Measurements from ENCODE around the gene KCNK5.

The KCNK5 gene

DNA sequence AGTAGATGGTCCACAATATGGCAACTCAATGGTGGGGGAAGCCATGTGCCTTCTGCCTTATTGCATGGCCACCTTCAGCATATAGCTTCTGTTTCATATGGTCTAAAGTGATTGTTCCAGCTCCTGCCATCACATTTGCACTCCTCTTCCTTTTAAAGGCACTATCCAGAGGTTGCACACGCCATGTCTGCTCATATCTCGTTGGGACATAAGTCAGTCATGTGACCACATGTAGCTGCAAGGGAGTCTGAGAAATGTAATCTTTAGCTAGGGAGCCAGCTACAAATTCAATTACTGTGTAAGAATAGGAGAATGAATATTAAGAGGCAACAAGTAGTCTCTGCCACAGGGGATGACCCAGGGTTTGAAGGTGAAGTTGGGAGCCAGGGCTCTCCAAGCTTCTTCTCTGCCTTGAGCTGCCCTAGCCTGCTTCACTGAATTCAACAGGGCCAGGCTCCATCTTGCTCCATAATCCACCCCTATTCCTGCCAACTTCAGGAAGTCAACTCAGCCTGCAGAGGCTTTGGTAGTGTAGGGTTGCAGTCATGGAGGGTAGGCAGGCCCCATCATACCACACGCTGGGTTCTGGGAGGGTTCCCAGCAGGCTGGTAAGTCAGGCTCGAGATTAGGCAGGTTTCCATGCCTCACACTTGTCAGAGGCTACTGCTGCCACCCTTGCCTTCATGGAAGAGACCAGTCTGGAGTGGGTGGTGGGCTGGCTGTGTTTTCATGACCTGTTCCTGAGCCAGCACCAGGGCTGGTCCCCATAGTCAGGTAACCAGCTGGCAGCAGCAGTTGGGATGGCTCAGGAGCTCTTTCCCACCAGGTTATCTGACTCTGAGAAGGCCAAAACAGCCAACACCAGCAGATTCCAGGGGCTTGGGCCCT lies 57.5 kb downstream of the KCNK5 start:
- no peak for DNase-seq (ENCODE audit: low read depth in 3 of 3)

DNA sequence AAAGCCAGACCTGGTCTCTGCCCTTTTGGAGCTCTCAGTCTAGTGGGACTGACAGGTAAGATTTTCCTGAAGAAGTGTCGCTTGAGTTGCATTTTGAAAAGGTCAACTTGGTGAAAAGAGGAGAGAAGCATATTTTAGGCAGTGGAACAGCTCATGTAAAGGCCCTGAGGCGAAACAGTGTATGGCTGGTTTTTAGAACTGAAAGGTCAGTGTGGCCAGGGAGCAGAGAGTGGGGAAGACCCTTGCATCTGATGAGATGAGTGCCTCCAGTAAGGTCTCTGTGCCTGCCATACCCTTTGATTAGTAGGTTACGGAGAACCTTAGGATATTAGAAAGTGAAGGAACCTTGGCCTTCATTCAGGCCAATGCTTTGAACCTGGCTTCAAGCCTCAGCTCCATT lies 58.4 kb downstream of the KCNK5 start:
- DNase-seq (ENCODE audit: low read depth in 3 of 3), result no peak

DNA sequence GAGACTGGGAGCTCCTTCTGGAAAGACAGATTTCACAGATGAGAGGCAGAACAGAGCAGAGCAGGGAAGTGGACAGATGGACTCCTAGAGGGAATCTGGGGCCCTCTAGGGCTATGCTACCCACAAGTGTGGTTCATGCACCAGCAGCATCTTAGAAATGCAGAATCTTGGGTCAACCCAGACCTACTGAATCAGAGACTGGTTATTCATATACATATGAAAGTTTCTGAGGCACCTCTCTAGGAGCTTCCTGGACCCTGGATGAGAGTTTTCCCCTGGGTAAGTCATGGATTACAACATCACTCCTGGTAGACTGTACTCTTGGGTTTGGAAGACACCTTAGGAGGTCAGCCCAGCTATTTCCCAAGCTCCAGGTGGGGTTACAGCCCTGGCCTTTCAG lies 58.9 kb downstream of the KCNK5 start:
- DNase-seq (ENCODE audit: low read depth in 3 of 3), result no peak

DNA sequence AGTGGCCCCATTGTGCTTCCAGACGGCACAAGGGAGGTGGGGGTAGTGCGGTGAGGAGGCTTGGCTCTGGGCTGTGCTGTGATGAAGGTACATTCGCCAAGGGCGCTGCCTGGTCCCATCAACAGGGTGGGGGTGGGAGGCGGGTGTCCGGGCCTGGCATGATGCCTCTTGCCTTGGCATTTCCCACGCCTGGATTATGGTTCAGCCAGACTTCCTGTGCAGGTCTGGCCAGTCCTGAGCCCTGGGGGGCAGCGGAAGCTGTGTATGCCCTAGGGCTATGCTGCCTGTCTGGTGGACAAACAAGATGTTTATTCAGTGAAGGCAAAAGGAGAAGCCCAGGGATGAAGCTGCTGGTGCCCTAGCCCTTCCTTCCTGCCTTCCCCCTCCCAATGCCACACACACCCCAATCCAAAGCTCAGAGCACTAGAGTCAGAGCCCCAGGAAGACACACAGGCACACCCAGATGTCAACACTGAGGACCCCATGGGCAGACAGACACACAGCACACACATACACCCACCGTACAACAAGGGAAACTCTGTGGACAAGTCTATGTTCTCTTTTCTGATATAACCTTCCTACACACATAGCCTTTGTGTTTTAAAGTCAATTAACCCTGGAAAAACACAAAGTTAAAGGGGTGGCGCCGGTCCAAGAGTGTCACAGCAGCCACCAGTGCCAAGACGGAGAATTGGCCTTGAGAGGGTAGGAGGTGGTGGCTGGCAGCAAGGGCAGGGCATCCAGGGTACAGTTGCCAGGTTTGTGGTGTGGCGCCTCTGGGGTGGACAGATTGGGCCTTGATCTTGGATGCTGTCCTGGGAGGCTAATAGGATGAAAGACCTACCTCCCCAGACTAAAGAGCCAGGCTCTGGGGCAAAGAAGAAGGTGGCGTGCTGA lies 59.6 kb downstream of the KCNK5 start:
- DNase-seq (ENCODE audit: low read depth in 3 of 3), result no peak

DNA sequence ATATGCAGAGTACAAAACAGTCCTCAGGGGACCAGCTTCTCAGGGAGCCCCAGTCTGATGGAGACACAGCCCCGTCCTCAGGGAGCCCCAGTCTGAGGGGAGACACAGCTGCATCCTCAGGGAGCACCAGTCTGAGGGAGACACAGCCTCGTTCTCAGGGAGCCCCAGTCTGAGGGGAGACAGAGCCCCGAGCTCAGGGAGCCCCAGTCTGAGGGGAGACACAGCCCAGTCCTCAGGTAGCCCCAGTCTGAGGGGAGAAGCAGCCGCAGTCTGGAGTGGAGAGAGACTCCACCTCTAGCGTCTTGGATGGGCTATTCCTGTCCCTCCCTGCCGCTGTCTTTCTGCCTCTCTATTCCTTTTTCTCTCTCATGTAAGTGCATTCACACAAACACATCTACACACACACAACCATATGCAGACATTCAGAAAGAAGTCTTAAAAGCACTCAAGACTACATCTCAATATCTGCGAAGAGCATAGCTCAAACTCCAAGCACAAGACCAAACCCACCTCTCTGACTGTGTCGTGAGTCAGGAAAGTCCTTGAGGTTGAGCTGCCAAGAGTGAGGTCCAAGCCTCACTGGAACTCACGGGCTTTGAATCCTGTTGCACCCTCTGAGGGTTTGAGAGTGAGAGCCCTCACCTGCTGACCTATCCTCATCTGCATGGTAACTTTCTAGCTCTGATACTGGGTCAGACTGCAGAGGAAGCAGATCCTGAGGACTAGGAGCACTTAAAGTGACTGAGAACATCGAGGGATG lies 61.2 kb downstream of the KCNK5 start:
- no peak for DNase-seq (ENCODE audit: low read depth in 3 of 3)

DNA sequence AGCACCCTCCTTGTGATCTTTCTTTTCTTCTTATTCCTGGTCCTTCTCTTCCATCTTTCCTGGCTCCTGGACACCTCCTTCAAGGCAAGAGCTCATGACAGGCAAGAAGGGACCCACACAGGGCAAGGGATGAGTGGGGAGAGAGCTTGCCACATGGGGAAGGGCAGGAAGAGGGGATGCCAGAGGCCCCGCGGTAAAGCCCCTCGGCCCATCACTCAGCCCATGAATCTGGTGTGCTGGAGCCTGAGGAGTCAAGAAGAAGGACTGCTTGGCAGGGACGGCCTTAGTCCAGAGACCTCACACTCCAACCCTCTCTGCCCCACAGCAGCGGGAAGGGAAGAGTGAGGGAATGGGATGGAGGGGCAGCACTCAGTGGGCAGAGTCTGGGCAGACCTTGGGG lies 62.0 kb downstream of the KCNK5 start:
- DNase-seq (ENCODE audit: low read depth in 3 of 3), result no peak

DNA sequence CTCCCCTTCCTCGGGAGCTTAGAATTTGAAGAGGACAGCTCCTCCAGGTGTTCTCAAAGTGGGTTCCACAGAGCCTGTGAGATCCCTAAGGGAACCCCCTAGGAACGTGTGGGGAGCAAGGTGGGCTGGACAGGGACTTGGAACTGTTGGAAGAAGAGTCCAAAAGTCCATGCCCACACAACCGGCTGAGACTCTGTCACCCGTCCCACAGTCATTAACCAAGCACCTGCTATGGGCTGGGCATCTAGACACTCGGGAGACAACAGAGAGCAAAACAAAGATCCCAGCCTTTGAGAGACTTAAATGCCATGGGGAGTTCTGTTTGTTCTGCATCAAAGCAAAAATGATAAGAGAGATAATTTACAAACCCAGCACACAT lies 62.4 kb downstream of the KCNK5 start:
- no peak for DNase-seq (ENCODE audit: low read depth in 3 of 3)

DNA sequence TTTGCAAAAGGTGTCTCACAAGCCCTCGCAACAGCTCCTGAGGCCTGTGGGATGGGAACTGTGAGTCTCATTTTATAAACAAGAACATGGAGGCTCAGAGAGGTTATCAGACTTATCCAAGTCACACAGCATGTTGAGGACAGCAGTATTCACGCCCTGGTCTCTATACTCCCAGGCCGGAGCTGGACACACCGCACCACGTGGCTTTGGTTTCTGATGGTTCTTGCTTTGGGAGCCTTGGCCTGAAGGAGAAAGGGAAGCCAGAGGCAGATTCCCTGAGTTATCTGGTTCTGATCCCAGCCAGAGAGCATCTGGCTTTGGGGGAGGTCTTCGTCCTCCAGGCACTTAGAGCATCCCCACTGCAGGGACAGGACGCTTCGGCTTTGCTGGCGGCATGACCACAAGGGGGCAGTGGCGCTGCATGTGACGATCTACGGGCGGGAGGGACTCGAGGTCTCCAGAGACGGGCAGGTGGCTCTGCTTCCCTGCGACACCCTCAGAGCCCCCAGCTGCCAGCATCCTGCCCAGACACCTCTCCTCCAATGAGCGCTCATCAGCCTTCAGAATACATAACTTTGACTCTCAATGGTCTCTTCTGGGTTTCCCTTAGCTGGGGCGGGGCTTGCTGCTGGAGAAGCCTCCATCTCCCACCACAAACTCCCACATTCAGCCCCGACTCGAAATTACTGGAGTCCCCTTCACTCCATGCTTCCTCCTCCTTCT lies 62.9 kb downstream of the KCNK5 start:
- peak; percentile 74 to 82 (median 79) for DNase-seq (ENCODE audit: low read depth in 3 of 3)

DNA sequence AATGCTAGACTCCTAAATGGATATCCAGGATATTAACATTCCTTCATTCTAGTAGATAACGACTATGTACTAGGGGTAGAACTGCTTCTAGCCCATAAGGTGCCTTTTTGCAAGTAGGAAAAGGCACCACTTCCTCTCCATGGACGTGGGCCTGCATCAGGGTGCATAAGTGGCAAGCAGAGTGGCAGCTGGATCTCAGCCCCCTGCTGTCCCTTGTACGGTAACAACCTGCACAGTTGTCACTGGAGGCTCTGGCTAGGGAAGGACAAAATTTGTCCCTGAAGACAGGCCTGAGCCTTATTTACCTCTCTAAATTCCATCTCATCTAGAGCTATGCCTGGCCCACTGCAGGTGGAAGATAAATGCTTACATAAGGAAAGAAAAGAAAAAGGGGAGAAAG lies 71.8 kb downstream of the KCNK5 start:
- no peak for DNase-seq (ENCODE audit: low read depth in 3 of 3)

DNA sequence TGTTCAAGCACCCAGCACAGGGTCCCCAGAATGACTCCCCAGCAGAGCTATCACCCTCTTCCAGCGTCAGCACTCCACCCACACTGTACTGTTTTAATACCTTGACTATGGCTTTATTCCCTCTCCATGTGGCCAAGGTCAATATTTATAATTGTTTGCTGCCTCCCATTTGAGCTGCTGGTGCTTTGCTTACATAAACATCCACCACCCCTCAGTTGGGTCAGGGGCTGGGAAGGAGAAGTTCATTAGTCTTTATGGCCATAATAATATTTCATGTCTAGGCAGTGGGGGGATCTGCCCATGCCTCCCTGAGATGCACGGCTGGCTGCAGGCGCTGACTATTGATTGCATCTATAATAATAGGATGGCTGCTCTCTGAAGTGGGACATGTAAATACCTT lies 72.5 kb downstream of the KCNK5 start:
- DNase-seq (ENCODE audit: low read depth in 3 of 3), result no peak

DNA sequence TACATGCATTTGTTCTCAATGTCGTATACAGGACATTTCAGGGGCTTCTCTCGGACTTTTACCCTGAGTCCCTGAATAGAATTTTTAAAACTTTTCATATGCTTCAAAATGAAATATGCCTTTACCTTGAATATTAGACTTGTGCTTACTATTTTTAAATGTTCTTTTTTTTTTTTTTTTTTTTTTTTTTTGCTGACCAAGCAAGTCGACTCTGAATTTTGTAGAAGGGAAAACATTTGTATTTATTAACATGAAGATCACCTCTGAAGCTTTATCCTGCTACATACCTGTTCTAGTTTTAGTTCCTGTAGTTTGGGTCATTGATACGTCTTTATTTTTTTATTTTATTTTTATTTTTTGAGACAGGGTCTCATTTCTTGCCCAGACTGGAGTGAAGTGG lies 74.6 kb downstream of the KCNK5 start:
- DNase-seq (ENCODE audit: low read depth in 3 of 3), result no peak

DNA sequence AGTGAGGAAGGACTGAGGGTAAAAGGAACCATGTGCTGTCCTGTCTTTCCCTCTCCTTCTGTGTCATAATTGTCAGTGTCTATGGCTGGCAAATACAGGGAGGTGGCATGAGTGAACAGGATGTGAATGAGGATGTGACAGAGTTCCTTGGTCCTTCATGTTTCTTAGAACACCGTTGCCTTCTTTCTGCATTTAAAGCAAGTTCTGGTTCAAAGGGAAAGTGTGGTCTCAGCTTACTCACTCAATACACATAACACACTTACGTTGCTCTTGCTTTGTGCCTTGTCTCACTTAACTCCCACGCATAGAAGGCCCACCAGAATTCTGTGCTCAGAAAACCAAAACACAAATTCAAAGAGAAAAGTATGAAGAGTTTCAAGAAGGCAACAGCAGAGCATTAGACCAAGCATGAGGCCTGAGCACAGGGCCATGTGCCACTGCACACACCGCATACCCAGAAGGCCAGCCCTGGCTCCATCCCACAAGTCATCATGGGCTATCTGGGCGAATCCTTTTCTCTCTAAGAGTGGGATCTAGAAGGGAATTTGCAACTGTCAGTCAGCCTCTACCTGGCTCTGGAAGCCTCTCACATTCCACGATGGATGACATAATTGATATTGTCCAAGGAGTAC lies 75.4 kb downstream of the KCNK5 start:
- DNase-seq (ENCODE audit: low read depth in 3 of 3), result no peak

DNA sequence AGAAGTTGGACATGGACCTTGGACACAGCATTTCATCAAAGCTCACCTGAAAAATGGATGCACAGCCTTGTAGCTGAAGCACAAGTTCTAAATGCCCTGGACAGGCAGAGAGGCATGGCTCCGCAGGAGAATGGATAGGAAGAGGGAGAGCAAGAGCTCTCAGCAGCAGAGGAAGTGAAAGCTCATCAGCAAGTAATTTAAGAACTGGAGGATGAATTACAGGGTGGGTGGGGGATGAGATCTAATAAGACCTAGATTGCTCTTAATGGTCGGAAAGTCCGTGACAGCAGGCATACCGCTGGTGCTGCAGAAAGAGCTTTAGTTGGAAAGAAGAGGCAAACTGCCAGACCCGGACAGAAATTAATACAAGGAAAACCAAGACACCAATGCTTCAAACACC lies 77.0 kb downstream of the KCNK5 start:
- DNase-seq (ENCODE audit: low read depth in 3 of 3), result no peak

DNA sequence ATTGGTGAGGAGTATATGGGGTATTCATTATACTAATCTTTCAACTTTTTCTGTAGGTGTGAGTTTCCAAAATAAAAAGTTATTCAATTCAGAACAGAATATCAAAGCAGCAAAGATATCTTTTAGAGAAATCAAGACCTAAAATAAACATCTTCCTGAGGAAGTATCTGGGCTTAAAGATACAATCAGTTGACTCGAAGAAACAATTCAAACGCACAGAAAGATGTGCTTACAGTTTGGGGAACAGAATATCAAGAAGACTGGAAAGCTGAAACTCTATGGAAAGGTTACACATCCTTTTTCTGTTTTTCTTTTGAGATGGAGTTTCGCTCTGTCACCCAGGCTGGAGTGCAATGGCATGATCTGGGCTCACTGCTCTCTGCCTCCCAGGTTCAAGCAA lies 78.1 kb downstream of the KCNK5 start:
- DNase-seq (ENCODE audit: low read depth in 3 of 3), result no peak

DNA sequence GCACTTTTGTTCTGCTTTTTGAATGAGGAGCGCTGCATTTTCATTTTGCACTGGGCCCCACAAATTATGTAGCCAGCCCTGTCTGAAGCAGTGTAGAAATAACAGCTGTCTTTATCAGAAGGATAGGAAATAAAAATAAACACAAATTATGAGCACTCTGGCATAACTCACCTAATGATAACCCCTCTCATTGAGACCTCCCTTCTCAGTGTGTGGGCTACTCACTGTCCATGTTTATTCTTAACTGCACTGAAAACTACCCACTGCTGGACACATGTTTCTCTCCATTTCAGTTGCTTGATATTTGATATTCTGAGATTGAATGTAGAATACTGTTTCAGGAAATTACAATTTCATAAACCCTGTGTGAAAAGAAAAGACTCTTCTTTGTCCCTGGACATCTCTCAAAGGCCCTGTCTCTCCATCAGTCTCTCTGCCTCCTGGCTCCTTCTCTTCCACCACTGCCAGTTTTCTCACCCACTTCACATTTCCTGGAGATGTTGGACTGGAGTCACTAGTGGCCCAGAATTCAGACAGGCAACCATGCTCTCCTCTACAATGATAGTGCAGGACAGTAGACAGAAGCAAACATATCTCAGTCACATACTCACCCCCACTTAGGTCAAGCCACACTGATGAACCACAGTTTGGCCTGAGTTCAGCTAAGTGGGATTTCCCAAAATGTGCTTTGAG lies 84.6 kb downstream of the KCNK5 start:
- DNase-seq (ENCODE audit: low read depth in 3 of 3), result no peak

DNA sequence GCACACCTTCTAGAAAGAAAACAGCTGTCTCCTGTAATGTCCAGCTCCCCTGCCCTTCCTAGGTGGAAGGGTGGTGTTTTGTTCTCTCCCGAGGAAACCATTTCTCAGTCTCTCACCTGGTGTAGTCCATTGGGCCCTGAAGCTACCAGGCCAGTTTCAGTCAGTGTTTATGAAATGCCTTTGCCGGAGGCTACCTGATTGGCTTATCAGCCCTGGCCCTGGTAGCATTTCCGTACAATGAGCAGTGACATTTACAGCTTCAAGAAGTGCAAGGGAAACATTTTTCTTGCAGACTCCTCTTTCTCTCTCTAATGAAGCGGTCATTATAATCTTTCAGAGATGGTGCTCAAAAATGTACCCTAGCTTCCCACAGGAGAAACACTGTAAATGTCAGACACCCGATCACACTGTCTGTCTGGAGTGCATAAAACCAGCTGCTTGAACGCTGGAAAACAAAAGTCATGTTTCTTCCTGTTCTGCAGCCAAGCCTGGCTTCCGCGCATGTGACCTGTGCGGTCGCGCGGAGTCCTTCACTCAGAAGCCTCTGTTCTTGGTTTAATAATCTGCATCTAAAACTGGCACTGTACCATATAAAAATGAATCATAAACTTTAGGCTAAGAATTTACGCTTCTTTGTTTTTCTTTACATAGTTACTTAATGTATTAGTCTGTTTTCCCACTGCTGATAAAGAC lies 85.9 kb downstream of the KCNK5 start:
- peak in 1 of 3 experiments; percentile 13 for DNase-seq (ENCODE audit: low read depth in 3 of 3)

DNA sequence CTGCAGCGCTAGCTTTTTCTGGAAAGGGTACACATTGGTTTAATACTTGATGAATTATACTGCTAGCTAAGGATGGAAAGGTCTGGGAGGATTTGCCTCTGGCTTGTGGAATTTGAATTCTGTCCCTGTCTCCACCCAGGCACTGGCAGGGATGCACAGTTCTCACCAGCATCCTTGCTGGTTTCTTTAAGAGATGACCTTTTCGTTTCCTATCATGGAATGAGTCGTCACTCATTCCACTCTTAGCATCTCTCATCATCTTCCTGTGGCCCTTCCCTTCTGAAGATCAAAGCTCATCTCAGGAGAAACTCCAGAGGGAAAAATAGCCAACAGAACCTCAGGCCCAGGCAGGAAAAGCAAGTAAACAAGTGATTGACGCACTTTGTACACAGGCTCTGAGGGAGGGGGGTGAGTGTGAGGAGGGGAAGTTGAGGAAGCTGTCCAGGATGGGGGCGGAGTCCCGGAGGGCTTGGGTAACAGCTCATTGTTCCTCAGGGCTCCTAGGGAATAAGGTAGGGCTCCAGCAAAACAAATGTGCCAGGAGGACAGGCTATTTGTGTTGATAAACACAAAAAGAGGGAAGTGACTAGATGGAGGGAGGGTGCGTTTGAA lies 88.6 kb downstream of the KCNK5 start:
- no peak for DNase-seq (ENCODE audit: low read depth in 3 of 3)

All from stimulated activated CD4-positive, alpha-beta T cell treated with anti-CD3 and anti-CD28 coated beads, TNF-alpha, amount 100 ng/mL, for 4 hours (primary cell).